Nephron (organoid): ENCODE results near the gene VWA8.
"Not testable (repeated sequence)": the region's sequence is repeated elsewhere in the genome, so short reads cannot be mapped to it uniquely, and the experiment has no call there.

Source experiments
- H3K27ac Mint-ChIP-seq, 3 experiments: 2 replicates each; pipeline ENCODE4 v1.8.0; 2020; ENCODE audit warnings: mixed read lengths in 3 of 3, mild to moderate bottlenecking in 2 of 3, moderate library complexity in 1 of 3
- H3K27me3 Mint-ChIP-seq: 2 replicates; pipeline ENCODE4 v1.8.0; 2021; ENCODE audit warnings: low read depth, mild to moderate bottlenecking, moderate library complexity, mixed read lengths
- H3K36me3 Mint-ChIP-seq: 2 replicates; pipeline ENCODE4 v1.8.0; 2020; ENCODE audit warnings: low read depth, mixed read lengths
- H3K4me1 Mint-ChIP-seq: 2 replicates; pipeline ENCODE4 v1.8.0; 2020; ENCODE audit warnings: mixed read lengths
- H3K4me3 Mint-ChIP-seq, 3 experiments: 2 replicates each; pipeline ENCODE4 v1.8.0; 2020; ENCODE audit warnings: mild to moderate bottlenecking in 3 of 3, mixed read lengths in 3 of 3, moderate library complexity in 2 of 3
- H3K9me3 Mint-ChIP-seq: 2 replicates; pipeline ENCODE4 v1.8.0; 2020; ENCODE audit warnings: mixed read lengths
- TF ChIP-seq, protein P1 (sequence below), 3 experiments: fragments of 200-600 bp; sonication (generic); IDR thresholded peaks; one replicate each; pipeline ENCODE4 v1.5.0; 2021; ENCODE audit warnings: antibody characterized with exemption in 3 of 3; ENCODE audit not compliant: unreplicated experiment in 3 of 3

Gene VWA8

DNA sequence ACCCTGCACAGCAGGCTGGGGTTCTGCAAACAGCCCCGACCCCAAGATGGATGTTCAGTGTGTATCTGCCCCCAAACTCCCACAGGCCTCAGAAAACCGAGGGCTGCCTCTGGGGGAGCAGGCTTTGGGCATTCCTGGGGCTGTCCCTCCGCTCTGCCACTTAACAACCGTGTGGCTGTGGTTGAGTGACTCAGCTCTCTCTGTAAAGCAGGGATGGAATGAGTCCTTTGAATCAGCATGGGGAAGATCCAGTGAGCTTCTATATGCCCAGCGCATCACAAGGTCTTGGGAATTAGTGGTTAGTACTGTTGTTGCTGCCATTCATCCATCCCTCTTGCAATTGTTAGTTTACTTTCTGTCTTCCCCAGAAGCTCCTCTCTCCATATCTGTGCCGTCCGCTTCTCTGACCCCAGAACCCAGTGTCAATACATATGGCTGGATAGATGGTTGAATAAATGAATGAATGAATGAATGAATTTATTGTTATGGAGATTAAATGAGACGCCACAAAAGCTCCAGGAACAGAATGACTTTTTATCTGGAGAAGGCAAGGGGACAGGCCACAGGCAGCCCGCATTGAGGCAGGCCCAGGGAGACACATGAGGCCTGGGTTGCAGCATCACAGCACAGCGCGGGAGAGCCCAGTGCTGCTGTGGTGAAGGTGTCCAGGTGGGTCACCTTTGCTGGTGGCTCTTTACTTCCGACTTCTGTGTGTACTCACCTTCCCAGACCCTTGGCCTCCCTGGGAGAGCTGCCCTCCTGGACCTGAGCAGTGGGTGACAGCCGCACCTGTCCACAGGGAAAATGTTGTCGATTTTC, 414.3 kb downstream of the VWA8 start:
- Mint-ChIP-seq H3K36me3 (peaks cover 4% of the 10 kb centered on the region), H3K9me3 (peaks cover 8% of the 10 kb centered on the region), H3K27ac (peak overlapping the region in 2 of 3 experiments; percentile 49 to 54), H3K4me3 (no peak overlapping the region), H3K27me3 (peaks cover 12% of the 10 kb centered on the region), H3K4me1 (peaks cover 27% of the 10 kb centered on the region)
- TF ChIP-seq, protein P1, sequence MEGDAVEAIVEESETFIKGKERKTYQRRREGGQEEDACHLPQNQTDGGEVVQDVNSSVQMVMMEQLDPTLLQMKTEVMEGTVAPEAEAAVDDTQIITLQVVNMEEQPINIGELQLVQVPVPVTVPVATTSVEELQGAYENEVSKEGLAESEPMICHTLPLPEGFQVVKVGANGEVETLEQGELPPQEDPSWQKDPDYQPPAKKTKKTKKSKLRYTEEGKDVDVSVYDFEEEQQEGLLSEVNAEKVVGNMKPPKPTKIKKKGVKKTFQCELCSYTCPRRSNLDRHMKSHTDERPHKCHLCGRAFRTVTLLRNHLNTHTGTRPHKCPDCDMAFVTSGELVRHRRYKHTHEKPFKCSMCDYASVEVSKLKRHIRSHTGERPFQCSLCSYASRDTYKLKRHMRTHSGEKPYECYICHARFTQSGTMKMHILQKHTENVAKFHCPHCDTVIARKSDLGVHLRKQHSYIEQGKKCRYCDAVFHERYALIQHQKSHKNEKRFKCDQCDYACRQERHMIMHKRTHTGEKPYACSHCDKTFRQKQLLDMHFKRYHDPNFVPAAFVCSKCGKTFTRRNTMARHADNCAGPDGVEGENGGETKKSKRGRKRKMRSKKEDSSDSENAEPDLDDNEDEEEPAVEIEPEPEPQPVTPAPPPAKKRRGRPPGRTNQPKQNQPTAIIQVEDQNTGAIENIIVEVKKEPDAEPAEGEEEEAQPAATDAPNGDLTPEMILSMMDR (IDR thresholded peaks at IDR 0.05; ENCODE audit: unreplicated experiment in 3 of 3), result no peak

DNA sequence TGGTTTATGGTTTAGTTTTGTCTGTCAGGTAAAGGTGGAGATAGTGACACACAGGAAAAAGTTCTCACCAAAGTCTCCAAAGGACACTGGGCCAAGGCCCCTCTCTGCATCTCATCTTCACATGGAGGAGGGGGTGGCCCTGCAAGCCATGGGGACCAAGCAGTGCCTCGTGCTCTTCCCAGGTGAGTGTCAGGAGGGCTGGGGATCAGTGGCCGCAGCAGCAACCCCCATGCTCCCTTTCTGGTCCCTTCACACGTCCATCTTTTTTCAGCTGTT, 415.5 kb downstream of the VWA8 start:
- H3K36me3 Mint-ChIP-seq, result peaks cover 4% of the 10 kb centered on the region
- H3K4me1 Mint-ChIP-seq, result peaks cover 27% of the 10 kb centered on the region
- peaks cover 15% of the 10 kb centered on the region for H3K9me3 Mint-ChIP-seq
- no peak overlapping the region for H3K4me3 Mint-ChIP-seq
- TF ChIP-seq, protein P1 (IDR thresholded peaks at IDR 0.05; ENCODE audit: unreplicated experiment in 3 of 3), result no peak
- H3K27ac Mint-ChIP-seq, result no peak overlapping the region
- H3K27me3 Mint-ChIP-seq, result peaks cover 6% of the 10 kb centered on the region

- peaks cover 22% of the 10 kb centered on the region for H3K4me1 Mint-ChIP-seq
- peaks cover 4% of the 10 kb centered on the region for H3K36me3 Mint-ChIP-seq
- H3K4me3 Mint-ChIP-seq, result no peak overlapping the region
- TF ChIP-seq, protein P1 (IDR thresholded peaks at IDR 0.05; ENCODE audit: unreplicated experiment in 3 of 3), result no peak
- no peak overlapping the region for H3K27ac Mint-ChIP-seq
- peaks cover 15% of the 10 kb centered on the region for H3K9me3 Mint-ChIP-seq
- H3K27me3 Mint-ChIP-seq, result no peaks in the 10 kb centered on the region
Observed at GRCh38 chr13:41543664-41544300, 417.1 kb downstream of the VWA8 start.

- not testable (repeated sequence) for H3K27ac Mint-ChIP-seq, H3K27me3 Mint-ChIP-seq, H3K36me3 Mint-ChIP-seq, H3K4me3 Mint-ChIP-seq
- Mint-ChIP-seq H3K4me1 (peaks cover 14% of the 10 kb centered on the region), H3K9me3 (peaks cover 15% of the 10 kb centered on the region)
Observed at GRCh38 chr13:41542799-41543198, 418.1 kb downstream of the VWA8 start.

DNA sequence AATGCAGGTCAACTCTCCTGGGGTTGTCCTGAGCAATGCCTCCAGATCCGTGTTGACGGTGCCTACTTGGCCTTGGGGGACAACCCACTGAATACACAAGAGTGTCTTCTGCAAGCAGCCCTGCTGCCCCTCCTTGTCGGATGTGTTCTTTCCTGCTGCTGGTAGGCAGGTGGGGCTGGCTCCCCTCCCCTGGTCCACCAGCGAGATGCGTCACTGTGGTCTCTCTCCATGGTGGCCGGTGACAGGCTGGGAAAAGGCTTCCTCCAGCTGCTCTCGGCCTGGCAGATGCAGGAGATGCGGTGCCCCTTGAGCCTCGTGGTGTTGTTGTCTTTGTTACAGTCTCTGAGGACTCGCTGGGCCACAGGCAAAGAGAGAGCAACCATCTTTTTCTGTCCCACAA, 418.6 kb downstream of the VWA8 start:
- TF ChIP-seq, protein P1 (IDR thresholded peaks at IDR 0.05; ENCODE audit: unreplicated experiment in 3 of 3), result no peak
- Mint-ChIP-seq H3K9me3 (peaks cover 15% of the 10 kb centered on the region), H3K36me3 (peaks cover 4% of the 10 kb centered on the region), H3K27ac (no peak overlapping the region), H3K4me1 (peaks cover 9% of the 10 kb centered on the region), H3K27me3 (no peaks in the 10 kb centered on the region), H3K4me3 (no peak overlapping the region)

DNA sequence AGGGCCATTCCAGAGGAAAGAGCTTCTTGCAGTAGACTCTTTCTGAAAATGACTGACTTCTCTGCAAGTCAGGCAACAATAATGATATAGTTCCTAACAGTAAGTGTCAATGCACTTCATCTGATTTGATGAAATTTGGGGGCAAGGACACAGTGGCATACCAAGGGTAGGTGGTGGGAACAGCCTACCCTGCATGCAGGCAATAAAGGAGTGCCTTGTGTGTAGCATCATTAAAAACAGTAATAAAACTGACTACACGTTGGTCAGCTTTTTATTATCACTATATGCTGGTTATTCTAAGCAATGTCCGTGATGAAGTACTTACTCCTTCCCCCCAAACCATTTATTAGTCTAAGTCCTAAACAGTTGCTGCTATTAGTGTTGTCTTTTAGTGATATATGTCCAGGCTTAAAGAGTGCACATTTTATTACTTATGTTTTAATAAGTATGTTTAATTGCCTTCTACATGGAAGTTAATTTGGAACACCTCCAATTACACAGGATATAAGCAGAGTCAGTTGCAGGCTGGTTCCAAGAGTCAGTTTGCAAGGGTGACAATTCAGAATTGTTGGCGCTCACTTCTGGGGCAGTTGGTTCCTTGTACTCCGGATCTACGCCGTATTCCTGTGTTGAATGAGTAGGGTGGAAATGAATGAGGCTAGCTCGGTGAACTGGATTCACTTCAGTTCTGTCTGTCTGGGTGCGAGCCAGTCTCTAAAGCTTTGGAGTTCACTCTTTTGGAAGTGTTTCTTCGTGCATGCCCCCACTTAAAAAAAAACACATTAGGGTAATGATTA, 419.6 kb downstream of the VWA8 start:
- peaks cover 4% of the 10 kb centered on the region for H3K36me3 Mint-ChIP-seq
- H3K27me3 Mint-ChIP-seq, result no peaks in the 10 kb centered on the region
- TF ChIP-seq, protein P1 (IDR thresholded peaks at IDR 0.05; ENCODE audit: unreplicated experiment in 3 of 3), result no peak
- no peak overlapping the region for H3K27ac Mint-ChIP-seq
- H3K4me3 Mint-ChIP-seq, result no peak overlapping the region
- peaks cover 15% of the 10 kb centered on the region for H3K9me3 Mint-ChIP-seq
- peaks cover under 1% of the 10 kb centered on the region for H3K4me1 Mint-ChIP-seq

DNA sequence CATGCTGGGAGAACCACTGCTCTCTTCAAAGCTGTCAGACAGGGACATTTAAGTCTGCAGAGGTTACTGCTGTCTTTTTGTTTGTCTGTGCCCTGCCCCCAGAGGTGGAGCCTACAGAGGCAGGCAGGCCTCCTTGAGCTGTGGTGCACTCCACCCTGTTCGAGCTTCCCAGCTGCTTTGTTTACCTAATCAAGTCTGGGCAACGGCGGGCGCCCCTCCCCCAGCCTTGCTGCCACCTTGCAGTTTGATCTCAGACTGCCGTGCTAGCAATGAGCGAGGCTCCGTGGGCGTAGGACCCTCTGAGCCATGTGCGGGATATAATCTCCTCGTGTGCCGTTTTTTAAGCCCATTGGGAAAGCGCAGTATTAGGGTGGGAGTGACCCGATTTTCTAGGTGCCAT, 420.7 kb downstream of the VWA8 start:
- H3K36me3 Mint-ChIP-seq, H3K4me3 Mint-ChIP-seq, H3K4me1 Mint-ChIP-seq, H3K27me3 Mint-ChIP-seq, H3K27ac Mint-ChIP-seq: not testable (repeated sequence)
- peaks cover 15% of the 10 kb centered on the region for H3K9me3 Mint-ChIP-seq
